ENCODE measurements around the gene TMEM30B. TPM values are rescaled to one million over a fixed set of nuclear protein-coding genes. Genes with fewer than 3 reads are reported as not detected.

The TMEM30B gene
- total and polyA plus RNA-seq, 2 of the 8 experiments (the other 6 are each of a cell fraction or from before 2014, with no cell fraction given), result 11.2 to 18.7 TPM

GRCh38 chr14:61231810-61232209, 49.3 kb downstream of the TMEM30B start:
- H4K20me1 ChIP-seq (replicated peaks in 1 of 2; ENCODE audit: control insufficient read depth in 1 of 2, insufficient read depth in 2 of 2, low read length in 2 of 2), result no peaks in the 10 kb centered on the region
- no peaks in the 10 kb centered on the region for H3K27me3 ChIP-seq (replicated peaks in 1 of 4; ENCODE audit: control insufficient read depth in 3 of 4, extremely low read depth in 1 of 4, insufficient read depth in 3 of 4, low read length in 3 of 4)
- H4K8ac ChIP-seq (ENCODE audit: extremely low read depth, insufficient read depth, low read length), result no peak overlapping the region
- ChIA-PET POLR2A (ENCODE audit: partially characterized antibody) (no interaction called here), CTCF (ENCODE audit: partially characterized antibody) (interaction anchor here (0.6 kb wide), 1 partner anchor 27 kb away, joined by 3 read pairs; no protein-coding TSS in a partner anchor)
- H3K4ac ChIP-seq (replicated peaks; ENCODE audit: insufficient read length, low read depth, low read length), result no peak overlapping the region
- H4K91ac ChIP-seq (replicated peaks; ENCODE audit: insufficient read length, low read length), result no peak overlapping the region
- H3K18ac ChIP-seq (ENCODE audit: extremely low read depth, low read length), result no peak overlapping the region
- H3K4me2 ChIP-seq (ENCODE audit: insufficient read depth in 1 of 2, low read depth in 2 of 2, low read length in 2 of 2), result no peak overlapping the region
- no peak overlapping the region for H2AK5ac ChIP-seq (ENCODE audit: low read depth, low read length)
- no peak overlapping the region for H3K14ac ChIP-seq (ENCODE audit: insufficient read length)
- H3K23ac ChIP-seq (ENCODE audit: insufficient read length), result no peak overlapping the region
- H3K79me2 ChIP-seq (ENCODE audit: control insufficient read depth in 1 of 2, insufficient read depth in 2 of 2, low read length in 2 of 2), result no peaks in the 10 kb centered on the region
- no peak overlapping the region for H3K9ac ChIP-seq (replicated peaks in 1 of 4; ENCODE audit: extremely low read depth in 1 of 4, low read depth in 3 of 4, low read length in 3 of 4)
- TF ChIP-seq KDM5A (IDR thresholded peaks at IDR 0.05; ENCODE audit: low read length) (no peak), TBP (IDR thresholded peaks at IDR 0.05; ENCODE audit: low read depth, low read length) (no peak), SIN3A (conservative IDR thresholded peaks at IDR 0.05 in 1 of 2, IDR thresholded peaks at IDR 0.05 in 1 of 2; ENCODE audit: low read depth in 1 of 2, low read length in 2 of 2) (no peak), JUND (IDR thresholded peaks at IDR 0.05; ENCODE audit: low read length) (no peak)
- no peak overlapping the region for H3K27ac ChIP-seq (ENCODE audit: low read depth, low read length)
- peak overlapping the region; percentile 61; the same call in 1 of the 2 replicates for H2BK12ac ChIP-seq (ENCODE audit: low read depth, low read length)
- H2BK20ac ChIP-seq (ENCODE audit: low read length), result peak overlapping the region; percentile 82; the same call in 1 of the 2 replicates
- H3K56ac ChIP-seq (replicated peaks; ENCODE audit: insufficient read length, low read depth, low read length), result no peak overlapping the region
- no peak overlapping the region for H2BK15ac ChIP-seq (ENCODE audit: low read length)
- no peak overlapping the region for H2AFZ ChIP-seq (ENCODE audit: low read length)
- FAIRE-seq (no peak), DNase-seq (ENCODE audit: low read depth in 1 of 2, low spot score in 2 of 2) (no peak)
- no peak overlapping the region for H2BK5ac ChIP-seq (ENCODE audit: low read depth, low read length)
- H3K23me2 ChIP-seq (ENCODE audit: low read depth, low read length), result no peaks in the 10 kb centered on the region
- peaks cover 0 to 5% (median 0%) of the 10 kb centered on the region in 4 experiments; a peak in 5 of 7 replicates for H3K4me1 ChIP-seq (replicated peaks in 1 of 4; ENCODE audit: control insufficient read depth in 3 of 4, insufficient read depth in 4 of 4, low read length in 3 of 4)
- WGBS, 2 experiments (ENCODE audit: extremely low coverage in 1 of 2, insufficient coverage in 1 of 2, insufficient read length in 1 of 2, insufficient replicate concordance in 2 of 2, low coverage in 1 of 2, low lambda C conversion rate in 2 of 2, missing lambda C conversion rate in 1 of 2), result 85% methylated on average over 4 of the region's 4 CpGs; no CpG with 5 or more reads in 1 of the 2 experiments
- H3K4me3 ChIP-seq (ENCODE audit: extremely low read depth in 1 of 4, insufficient read depth in 2 of 4, low read depth in 3 of 4, low read length in 4 of 4), result no peak overlapping the region
- no peak overlapping the region for H4K5ac ChIP-seq (ENCODE audit: insufficient read length, low read depth, low read length)
- no peaks in the 10 kb centered on the region for H3K36me3 ChIP-seq (ENCODE audit: control insufficient read depth in 2 of 4, insufficient read depth in 4 of 4, low read length in 3 of 4)
- H3K79me1 ChIP-seq (ENCODE audit: low read depth, low read length), result no peaks in the 10 kb centered on the region
- no peak overlapping the region for H2BK120ac ChIP-seq (replicated peaks; ENCODE audit: low read depth, low read length)
- H3K9me3 ChIP-seq (ENCODE audit: insufficient read depth in 2 of 2, low read depth in 1 of 2, low read length in 1 of 2), result no peaks in the 10 kb centered on the region

All from H1 (cell line).